HG03565 (cell line): ENCODE data around the gene TMOD1.

Experiments
- ATAC-seq: cut with Tn5 transposase; IDR thresholded peaks from one replicate; pipeline ENCODE4 v1.9.1; 2021; ENCODE audit warnings: mild to moderate bottlenecking, moderate library complexity; ENCODE audit not compliant: unreplicated experiment

Gene TMOD1

GRCh38 chr9:97545486-97545885 lies 44.0 kb downstream of the TMOD1 start:
- ATAC-seq, result no peak

GRCh38 chr9:97547098-97547829 lies 45.8 kb downstream of the TMOD1 start:
- ATAC-seq, result no peak

GRCh38 chr9:97548379-97548778 lies 46.9 kb downstream of the TMOD1 start:
- ATAC-seq, result no peak

GRCh38 chr9:97548819-97549540 lies 47.5 kb downstream of the TMOD1 start:
- ATAC-seq, result no peak

DNA sequence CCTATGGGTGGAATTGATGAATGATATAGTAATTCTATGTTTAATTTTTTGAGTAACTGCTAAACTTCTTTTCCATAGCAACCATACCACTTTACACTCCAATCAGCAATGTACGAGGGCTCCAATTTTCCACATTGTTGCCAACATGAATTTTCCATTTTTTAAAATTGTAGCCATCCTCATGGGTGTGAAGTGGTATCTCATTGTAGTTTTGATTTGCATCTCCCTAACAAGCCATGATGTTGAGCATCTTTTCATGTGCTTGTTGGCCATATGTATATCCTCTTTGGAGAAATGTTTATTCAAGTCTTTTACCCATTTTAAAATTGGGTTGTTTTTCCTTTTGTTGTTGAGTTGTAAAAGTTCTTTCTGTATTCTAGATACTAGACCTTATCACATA lies 48.9 kb downstream of the TMOD1 start:
- ATAC-seq, result no peak

DNA sequence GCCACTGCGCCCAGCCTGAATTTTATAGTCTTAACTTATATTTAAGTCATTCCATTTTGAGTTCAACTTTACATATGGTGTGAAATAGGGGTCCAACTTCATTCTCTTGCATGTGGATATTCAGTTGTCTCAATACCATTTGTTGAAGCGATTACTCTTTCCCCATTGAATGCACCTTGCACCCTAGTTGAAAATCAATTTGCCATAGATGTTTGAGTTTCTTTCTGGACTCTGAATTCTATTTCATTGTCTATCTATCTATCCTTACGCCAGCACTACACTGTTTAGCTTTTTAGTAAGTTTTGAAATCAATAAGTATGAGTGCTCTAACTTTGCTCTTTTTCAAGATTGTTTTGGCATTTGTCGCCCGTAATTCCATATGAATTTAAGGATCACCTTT lies 49.8 kb downstream of the TMOD1 start:
- ATAC-seq, result no peak

- no peak for ATAC-seq
Observed at GRCh38 chr9:97553141-97553540, 51.7 kb downstream of the TMOD1 start.

DNA sequence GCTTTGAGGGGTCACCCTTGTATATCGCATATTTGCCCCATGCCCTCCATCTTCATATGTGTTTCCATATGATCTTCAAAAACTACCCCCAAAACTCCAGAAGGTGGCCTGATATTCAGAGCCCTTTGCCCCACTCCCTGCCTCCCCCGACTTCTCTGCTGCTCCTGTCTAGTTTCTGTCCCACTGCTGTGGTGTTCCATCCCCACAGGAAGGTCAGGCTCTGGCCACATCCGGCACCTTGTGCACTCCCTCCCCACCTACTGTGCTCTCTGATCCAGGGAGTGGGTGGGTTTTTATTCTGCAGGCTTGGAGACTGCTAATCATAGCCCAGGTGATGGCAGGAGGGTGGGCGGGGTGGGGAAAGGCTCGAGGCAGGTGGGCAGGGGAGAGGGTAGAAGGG lies 52.4 kb downstream of the TMOD1 start:
- no peak for ATAC-seq

DNA sequence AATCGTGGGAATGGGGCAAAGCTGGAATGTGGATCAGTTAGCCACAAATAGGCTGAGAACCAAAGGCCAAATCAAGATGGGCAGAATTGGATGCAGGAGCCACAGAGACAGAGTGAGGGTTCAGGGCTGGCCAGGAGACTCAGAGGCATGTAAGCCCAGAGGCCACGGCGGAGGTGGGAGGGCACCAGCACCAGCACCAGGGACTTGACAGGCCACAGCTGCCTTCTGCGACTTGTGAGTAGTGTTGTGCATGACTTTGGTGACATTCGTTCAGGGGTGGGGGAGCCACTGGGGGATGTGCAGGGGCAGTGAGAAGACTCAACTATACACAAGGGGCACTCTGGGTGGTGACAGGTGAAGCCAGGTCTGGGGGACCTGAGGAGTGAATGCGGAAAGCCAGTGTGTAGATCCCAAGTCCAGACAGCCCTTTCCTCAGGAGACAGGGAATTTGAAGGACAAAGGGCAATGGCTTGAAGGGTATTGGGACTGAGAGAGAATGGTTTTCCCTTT lies 53.2 kb downstream of the TMOD1 start:
- no peak for ATAC-seq

DNA sequence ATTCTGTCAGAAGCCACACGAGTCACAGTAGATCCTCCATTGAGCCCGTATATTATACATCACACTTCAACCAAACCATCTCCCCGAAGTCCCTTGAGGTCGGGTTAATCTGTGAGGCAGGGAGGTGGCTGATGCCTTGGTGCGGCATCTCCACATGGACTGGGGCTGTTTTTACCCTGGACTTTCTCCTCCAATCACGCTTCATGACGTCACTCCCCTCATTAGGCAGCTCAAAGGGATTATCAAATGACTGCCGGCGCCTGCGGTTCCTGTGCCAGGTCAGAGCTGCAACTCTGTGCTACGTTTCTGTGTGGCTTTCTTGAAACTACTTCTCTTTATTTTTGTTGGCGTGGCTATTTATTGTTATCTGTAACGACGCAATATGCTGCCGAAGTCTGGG lies 53.7 kb downstream of the TMOD1 start:
- ATAC-seq, result no peak

DNA sequence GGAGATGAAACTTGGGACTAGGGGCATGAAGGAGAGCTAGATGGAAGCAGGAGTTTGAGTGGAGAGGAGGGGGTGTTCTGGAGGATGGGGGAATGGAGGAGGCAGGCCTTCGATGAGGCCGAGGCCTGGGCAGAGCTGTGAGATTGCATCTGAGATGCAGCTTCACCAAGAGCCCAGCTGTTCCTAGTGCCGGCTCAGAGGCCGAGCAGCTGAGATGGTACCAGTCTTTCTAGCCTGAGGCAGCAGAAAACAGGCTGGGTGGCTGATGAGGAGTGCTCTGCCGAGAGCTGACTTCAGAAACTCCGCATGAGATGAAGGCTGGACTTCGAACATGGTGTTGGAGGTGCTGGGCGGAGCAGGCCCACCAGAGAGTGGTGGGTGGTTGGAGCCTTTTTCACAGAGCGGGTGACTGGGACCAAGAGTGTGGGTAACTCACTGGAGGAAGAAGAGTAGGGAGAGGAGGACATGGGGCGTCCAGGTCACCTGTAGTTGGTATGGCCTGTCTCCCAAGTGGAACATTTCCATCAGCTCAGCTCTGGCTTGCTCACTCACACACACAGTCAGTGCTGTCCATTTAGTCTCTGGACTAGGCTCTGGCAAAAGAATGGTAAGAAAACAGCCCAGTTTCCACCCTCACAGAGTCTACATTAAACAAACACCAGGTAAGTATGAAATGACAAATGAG lies 54.7 kb downstream of the TMOD1 start:
- no peak for ATAC-seq

DNA sequence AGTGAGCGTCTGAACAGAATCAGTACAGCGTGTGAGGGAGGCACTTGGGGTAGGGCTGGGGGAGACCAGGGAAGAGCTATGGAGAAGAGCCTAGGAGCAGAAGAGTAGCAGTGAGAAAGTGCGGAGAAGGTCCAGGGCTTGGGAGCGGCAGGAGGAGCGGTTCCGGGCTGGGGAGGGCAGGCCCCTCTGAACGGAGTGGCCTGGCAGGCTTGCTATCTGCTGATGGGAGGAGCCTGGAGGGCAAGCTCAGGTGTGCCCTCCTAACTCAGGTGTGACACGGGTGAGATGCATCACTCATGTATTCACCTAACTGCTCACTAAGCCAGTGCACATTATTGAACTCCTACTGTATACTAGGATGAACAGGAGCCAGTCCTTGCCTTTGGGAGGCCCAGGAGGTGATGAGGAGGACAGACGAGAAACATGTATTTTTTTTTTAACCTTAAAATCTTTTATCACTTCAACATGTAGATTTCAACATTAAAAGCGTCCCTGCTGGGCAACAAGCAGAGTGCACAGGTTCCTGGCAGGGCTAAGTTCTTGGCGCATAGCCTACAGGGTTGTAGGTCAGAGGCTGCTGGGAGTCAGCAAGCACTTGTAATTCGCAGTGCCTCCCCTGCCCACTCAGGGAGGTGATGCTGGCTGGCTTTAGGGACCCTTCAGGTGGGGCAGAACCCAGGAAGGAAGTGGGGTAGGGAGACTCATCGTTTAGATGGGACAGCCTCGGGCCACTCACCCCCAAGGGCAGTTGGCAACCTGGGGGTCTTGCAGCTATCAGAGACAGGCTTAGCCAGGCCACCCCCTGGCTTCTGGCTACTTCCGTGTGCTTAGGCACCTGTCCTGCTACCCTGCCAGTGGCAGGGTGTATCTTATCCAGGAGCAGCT lies 55.5 kb downstream of the TMOD1 start:
- no peak for ATAC-seq

DNA sequence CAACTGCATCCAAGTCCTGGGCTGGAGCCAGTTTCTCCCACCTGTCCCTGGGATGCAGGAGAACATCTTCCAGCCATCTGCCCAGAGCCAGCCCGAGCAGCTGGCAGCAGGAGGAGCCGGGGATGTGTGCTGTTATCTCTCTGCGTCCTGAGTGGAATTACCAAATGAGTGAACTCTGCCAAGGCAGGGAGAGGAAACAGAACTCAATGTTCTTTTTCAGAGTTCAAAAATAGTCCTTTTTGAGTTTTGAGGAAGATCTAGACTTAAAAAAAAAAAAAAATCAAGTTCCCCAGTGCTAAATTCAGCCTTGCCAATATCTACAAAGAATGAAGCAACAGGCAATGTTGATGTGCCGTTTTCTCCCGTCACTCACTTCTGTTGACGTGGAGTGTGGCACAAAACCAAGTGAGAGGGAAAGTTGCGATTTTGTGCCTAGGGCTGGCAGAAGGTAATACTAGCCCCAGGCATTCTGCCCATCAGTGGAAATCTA lies 56.2 kb downstream of the TMOD1 start:
- ATAC-seq, result no peak

- no peak for ATAC-seq
Observed at GRCh38 chr9:97558701-97559101, 57.2 kb downstream of the TMOD1 start.

GRCh38 chr9:97559111-97559514 lies 57.6 kb downstream of the TMOD1 start:
- peak; percentile 87 for ATAC-seq

DNA sequence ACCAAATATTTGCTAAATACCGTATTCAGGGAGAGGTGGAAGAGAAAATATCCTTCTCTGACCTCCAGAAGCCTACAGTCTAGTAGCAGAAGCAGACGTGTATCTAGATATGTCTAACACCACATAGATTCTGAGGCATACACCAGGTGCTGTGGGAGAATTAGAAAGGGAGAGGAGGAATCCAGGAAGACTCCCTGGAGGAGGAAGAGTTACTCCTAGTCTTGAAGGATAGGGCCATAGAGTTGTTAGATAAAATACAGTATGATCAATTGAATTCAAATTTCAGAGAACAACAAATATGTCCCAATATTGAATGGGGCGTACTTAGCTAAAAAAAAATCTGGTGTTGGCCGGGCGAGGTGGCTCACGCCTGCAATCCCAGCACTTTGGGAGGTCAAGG lies 58.7 kb downstream of the TMOD1 start:
- no peak for ATAC-seq

DNA sequence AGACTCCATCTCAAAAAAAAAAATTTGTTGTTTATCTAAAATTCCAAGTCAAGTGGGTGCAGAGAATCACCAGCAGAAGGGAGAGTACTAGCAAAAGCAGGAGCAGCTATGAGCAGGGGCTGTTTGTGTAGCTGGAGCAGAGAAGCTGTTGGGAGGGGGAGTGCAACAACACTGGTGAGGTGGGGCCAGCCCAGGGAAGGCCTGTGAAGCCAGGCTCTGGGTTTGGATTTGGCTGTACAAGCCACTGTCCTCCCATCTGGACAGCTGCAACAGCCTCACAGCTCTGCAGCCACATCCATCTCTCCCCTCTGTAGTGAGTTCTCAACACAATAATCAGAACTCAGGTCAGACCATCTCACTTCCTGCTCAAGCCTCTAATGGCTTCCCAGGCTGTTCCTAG lies 59.4 kb downstream of the TMOD1 start:
- ATAC-seq, result no peak

DNA sequence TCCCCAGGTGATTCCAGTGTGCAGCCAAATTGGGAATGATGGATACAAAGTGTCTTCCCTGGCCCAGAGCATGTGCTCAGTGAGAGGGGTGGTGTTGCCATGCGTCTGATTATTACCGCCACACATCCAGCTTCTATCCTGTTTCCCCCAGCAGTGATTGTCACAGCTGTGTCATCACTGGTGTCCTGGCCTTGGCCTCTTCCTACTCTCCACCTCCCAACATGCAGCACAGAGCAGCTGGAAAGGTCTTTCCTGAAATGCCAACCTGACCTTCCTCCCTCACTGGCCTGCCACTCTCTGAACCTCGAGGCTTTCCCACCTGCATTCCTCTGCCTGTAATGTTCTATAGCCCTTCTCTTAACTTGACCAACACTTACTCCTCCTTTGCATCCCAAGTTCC lies 60.0 kb downstream of the TMOD1 start:
- no peak for ATAC-seq

GRCh38 chr9:97562542-97562941 lies 61.1 kb downstream of the TMOD1 start:
- no peak for ATAC-seq

- ATAC-seq, result no peak
Observed at GRCh38 chr9:97563458-97564135, 62.1 kb downstream of the TMOD1 start.
